CD4-positive, alpha-beta T cell treated with Interleukin-4 for 4 hours (primary cell): ENCODE data around the gene PAOX.
A peak's percentile ranks its signal among the peaks of the same experiment; 100 is the strongest.

Experiments
- DNase-seq: peaks from one replicate; pipeline ENCODE4 v3.0.0-alpha.2; 2020

Gene PAOX

DNA sequence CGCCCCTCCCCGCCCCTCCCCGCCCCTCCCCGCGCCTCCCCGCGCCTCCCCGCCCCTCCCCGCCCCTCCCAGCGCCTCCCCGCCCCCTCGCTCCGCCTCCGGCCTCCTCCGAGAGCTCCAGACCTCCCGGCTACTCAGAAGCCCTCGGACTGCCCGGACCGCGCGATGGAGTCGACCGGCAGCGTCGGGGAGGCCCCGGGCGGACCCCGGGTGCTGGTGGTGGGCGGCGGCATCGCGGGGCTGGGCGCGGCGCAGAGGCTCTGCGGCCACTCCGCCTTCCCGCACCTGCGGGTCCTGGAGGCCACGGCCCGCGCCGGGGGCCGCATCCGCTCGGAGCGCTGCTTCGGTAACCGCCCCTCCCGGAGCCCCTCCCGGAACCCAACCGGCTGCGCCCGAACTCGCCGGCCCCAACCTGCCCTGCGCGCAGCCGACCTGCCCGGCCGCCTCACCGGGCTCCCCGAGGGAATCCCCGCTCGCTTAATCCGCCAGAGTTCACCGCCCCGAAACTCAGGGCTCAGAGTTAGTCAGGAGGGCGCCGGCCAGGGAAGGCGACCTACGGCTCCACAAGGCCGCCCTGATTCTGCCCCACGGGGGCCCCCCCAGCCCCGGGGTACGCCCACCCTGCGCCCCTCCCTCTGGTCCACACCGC lies at the start of gene PAOX:
Gene PAOX, plus strand, starts transcription at position 111 of the 649 bp plus-strand sequence. Its CDS starts 55 bp downstream, at position 166.
- DNase-seq, result peak; percentile 67

GRCh38 chr10:133329491-133330202 lies 49.4 kb upstream of the PAOX start:
- peak; percentile 81 for DNase-seq

DNA sequence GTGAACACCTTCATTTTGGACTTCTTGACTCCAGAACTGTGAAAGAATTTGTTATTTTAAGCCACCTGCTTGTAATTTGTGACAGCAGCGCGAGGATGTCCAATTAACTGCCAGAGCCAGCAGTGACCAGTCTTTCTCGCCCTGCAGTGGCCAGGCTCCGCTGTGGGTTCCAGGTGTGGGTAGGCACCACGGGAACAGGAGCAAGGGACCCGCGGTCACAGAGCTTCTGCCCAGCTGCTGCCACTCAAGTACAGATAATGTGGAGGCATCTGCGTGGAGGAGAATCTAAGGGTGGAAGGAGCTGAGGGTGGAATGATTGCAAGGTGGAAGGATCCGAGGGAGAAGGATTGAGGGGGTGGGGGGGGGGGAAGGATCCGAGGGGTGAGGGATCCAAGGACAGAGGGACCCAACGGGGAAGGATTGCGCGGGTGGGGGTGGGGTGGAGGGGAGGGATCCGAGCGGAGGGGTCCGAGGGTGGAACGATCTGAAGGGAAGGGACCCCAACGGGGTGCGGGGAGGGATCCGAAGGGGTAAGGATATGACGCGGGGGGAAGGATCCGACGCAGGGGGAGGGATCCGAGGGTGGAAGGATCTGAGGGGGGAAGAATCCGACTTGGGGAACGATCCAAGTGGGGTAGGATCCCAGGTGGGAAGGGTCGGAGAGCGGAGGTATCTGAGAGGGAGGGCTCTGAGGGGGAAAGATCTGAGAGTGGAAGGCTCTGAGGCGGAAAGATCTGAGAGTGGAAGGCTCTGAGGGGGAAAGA lies 45.9 kb upstream of the PAOX start:
- no peak for DNase-seq

DNA sequence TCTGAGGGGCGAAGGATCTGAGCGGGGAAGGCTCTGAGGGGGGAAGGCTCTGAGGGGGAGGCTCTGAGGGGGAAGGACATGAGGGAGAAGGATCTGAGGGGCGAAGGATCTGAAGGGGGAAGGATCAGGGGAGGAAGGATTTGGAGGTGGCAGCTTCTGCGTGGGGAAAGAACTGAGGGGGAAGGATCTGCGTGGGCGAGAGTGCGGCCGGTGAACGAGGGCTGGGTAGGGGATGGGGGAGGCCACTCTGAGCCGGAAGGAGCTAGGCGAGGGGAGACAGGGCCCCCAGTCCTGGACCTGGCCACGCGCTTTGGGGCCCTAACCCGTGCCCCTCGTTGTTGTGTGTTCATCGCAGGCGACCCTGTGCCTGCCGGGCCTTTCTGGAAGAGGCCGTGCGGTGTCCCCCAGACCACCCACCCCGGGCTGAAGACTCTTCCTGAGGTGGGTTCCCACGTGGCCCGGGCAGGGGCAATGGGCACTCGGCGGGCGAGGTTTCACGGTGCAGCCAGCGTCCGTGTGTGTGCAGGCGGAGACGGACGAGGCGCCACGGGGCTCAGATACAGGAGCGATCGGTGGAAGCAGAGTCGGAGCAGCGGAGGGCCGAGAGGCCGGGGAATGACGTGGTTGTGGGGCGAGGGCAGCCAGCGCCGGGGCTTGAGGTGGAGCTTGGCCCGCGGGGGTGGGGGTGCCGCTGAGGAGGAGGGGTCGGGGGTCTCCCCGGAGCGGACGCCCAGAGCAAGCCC lies 44.4 kb upstream of the PAOX start:
- no peak for DNase-seq

- DNase-seq, result peak; percentile 75
Observed at GRCh38 chr10:133335246-133336117, 43.6 kb upstream of the PAOX start.

GRCh38 chr10:133336118-133336576 lies 42.9 kb upstream of the PAOX start:
- DNase-seq, result no peak

- DNase-seq, result peak; percentile 86
Observed at GRCh38 chr10:133336577-133337369, 42.3 kb upstream of the PAOX start, which contains the start of gene CALY. TSS of gene CALY (minus strand) at chr10:133336896. CDS start at chr10:133328989, 7,907 bp downstream.

- DNase-seq, result no peak
Observed at GRCh38 chr10:133337370-133337725, 41.7 kb upstream of the PAOX start.

- no peak for DNase-seq
Observed at GRCh38 chr10:133338080-133339071, 40.7 kb upstream of the PAOX start.

DNA sequence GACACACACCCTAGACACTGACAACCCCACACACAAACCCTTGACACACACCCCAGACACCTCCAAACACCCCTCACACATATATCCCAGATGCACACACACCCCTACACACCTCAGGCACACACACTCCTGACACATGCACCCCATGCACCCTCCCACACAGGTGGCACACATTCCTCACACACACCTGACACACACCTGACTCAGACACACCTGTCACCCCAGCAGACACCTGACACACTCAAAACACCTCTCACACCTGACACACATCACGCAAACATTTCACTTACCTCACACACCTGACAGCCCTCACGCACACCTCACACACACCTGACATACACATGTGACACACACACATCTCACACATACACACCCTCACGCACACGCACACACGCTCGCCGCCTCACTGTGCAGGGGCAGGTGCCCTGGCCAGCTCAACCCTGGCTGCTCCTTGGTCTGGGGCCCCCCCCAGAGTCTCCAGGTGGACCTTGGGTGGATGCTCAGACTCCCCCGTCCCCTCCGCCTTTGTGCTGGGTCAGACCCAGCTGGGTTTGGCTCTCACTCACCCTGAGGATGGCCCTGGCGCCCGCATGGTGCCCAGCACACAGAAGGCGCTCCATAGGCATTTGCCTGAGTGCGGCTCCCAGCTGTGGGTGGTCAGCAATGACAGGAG lies 39.2 kb upstream of the PAOX start:
- no peak for DNase-seq

DNA sequence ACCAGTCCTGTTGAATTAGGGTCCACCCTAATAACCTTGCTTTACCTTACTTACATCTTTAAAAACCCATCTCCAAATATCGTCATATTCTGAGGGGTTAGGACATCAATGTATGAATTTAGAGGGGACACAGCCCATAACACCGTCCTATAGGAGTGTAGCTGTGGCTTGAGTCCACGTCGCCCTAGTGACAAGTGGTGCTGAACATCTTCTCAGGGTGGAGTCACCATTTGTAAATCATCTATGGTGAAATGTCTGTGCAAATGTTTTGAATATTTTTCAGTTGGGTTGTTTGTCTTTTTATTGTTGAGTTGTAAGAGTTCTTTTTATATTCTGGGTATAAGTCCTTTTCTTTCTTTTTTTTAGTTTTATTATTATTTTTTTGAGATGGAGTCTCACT lies 37.1 kb upstream of the PAOX start:
- no peak for DNase-seq

DNA sequence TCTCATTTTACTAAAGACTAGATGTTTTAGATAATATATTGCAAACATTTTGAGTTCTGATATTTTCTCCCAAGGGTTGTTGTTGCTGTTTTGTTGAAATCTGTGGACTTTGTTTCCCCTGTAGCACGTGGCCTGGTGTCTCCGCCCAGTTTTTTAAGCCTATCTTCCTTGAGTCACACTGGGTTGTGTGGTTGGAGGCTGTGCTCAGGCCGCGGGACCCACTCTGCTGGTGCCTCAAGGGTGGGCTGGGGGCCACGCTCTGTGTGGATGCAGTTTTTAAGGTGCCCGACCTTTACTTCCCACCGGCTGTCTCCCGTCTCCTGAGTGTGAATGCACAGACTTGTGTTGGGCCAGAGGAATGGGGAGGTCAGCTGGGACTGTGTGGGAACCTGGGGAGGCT lies 36.1 kb upstream of the PAOX start:
- no peak for DNase-seq

DNA sequence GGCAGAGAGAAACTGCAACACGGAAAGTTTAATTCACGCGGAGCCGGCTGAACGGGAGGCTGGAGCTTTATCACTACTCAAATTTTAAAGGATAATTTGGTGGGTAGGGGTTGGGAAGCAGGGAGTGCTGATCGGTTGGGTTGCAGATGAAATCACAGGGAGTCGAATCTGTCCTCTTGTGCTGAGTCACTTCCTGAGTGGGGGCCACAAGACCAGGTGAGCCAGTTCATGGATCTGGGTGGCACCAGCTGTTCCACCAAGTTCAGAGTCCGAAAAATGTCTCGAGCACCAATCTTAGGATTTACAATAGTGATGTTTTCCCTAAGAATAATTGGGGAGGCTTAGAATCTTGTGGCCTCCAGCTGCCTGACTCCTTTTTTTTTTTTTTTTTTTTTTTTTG lies 35.5 kb upstream of the PAOX start:
- no peak for DNase-seq

GRCh38 chr10:133344236-133344635 lies 34.8 kb upstream of the PAOX start:
- no peak for DNase-seq

DNA sequence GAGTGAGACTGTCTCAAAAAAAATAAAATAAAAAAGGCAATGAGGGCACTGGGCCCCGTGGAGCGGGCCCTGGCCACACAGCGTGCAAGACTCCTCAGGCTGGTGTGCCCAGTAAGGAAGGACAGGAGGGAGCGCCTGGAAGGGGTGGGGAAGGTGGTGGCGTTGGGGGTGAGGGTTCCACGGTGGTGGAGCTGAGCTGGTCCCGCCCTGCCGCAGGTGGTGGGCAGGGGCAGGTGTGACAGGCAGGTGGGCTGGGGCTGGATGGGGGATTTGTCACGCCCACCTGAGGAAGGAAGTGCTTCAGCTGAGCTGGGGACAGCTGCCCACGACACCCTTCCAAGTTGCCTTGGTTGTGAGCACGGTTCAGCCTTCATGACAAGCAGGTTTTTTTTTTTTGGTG lies 32.6 kb upstream of the PAOX start:
- DNase-seq, result no peak

GRCh38 chr10:133347710-133348517 lies 31.1 kb upstream of the PAOX start:
- no peak for DNase-seq

DNA sequence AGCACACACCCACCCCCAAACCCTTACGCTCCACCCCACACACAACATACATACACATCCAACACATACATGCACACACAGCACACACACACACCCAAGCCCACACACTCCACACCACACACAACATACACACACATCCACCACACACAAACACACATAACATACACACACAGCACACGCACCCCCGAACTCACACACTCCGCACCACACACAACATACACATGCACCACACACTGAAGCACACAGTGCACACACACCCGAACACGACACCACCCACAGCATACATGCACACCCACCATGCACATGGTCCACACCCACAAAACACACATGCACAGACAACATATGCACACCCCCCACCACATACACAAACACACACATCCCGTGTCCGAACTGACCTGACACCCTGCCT lies 29.9 kb upstream of the PAOX start:
- no peak for DNase-seq

DNA sequence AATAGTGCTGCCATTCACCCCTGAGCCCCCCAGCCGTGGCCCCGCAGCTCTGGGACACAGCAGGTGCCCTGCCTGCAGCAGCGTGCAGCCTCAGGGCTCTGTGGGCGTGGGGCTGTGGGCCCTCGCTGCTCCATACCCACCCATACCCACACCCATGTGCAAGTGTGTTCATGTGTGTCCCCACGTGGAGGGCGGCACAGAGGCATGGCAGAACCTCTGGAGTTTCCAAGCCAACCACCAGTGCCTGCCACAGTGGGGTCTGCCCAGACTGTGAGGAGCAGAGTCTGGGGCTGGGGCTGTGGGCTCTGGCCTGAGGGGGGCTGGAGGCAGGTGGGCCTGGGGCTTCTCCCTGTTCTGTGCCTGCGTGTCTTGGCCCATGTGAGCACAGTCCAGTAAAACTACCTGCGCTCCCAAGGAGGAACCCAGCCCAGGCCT lies 29.5 kb upstream of the PAOX start:
- no peak for DNase-seq
